Heart right ventricle (tissue), 16 donors: ENCODE measurements around the gene DNHD1. TPM values are rescaled to one million over a fixed set of nuclear protein-coding genes. Genes with fewer than 3 reads are reported as not detected.

ENCODE experiments used
- ATAC-seq, 8 donors: fragments of 200-7000 bp; cut with Tn5 transposase; one replicate each; pipeline ENCODE4 v1.9.1; 2020; ENCODE audit warnings: mild to moderate bottlenecking in 8 of 8, moderate library complexity in 8 of 8, moderate number of reproducible peaks in 1 of 8
- DNase-seq, 2 donors: peaks; one replicate each; pipeline ENCODE4 v3.0.0-alpha.2; 2020
- H3K27ac ChIP-seq, 10 donors: fragments of 200-600 bp; sonication (generic) in 2 of 10; one replicate each; pipeline versions ENCODE4 v1.5.0 to v1.8.0; 2020 to 2022; ENCODE audit warnings: mild to moderate bottlenecking in 3 of 10
- H3K27me3 ChIP-seq, 7 donors: fragments of 200-600 bp; one replicate each; pipeline ENCODE4 v1.8.0; 2021 to 2022; ENCODE audit warnings: mild to moderate bottlenecking in 2 of 7
- H3K36me3 ChIP-seq, 9 donors: fragments of 200-600 bp; sonication (generic) in 1 of 9; one replicate each; pipeline versions ENCODE4 v1.5.0 to v1.8.0; 2020 to 2022; ENCODE audit warnings: mild to moderate bottlenecking in 2 of 9
- H3K4me1 ChIP-seq, 9 donors: fragments of 200-600 bp; sonication (generic) in 1 of 9; one replicate each; pipeline versions ENCODE4 v1.5.0 to v1.8.0; 2020 to 2022; ENCODE audit warnings: mild to moderate bottlenecking in 4 of 9
- H3K4me3 ChIP-seq, 10 donors: fragments of 200-600 bp; sonication (generic) in 2 of 10; one replicate each; pipeline versions ENCODE4 v1.5.0 to v1.8.0; 2020 to 2022; ENCODE audit warnings: mild to moderate bottlenecking in 7 of 10, moderate library complexity in 2 of 10
- H3K9me3 ChIP-seq, 11 donors: fragments of 200-600 bp in 10 of 11; sonication (generic) in 2 of 11; one replicate each; pipeline versions ENCODE4 v1.5.0 to v1.8.0; 2013 to 2022; ENCODE audit warnings: mild to moderate bottlenecking in 2 of 11, control low read depth in 1 of 11, moderate library complexity in 1 of 11
- WGBS, 2 donors: extraction: QIAGEN DNeasy Blood & Tissue Kit; methylation state at CpG; one replicate each; pipeline ENCODE4 v1.1.7; 2013; ENCODE audit warnings: inconsistent platforms in 1 of 2; 5-methylcytosine and 5-hydroxymethylcytosine counted together
- intact Hi-C, 10 donors: fragments of 100-400 bp; cut with DNase I; formaldehyde crosslinking; loops; one replicate each; pipeline versions ENCODE4 v1.11.1 to v1.14.2; 2022
- polyA plus RNA-seq, 2 donors: library from polyadenylated mRNA; stranded (reverse); fragments of 200-250 nt; gene quantifications; one replicate each; pipeline ENCODE4 v1.2.3, GENCODE V29; 2013
- total RNA-seq, 10 donors: library from RNA; stranded (reverse); fragmentation: NEBNext Ultra II Directional in 3 of 10; extraction: Animal tissue kit (Norgen Biotek cat#: 25700) in 3 of 10; gene quantifications; one replicate each; pipeline versions ENCODE4 v1.2.1 to v1.2.4, GENCODE V29; 2021 to 2023
- TF ChIP-seq, protein P1 (sequence below), 9 donors: fragments of 200-600 bp; sonication (generic) in 2 of 9; IDR thresholded peaks; one replicate each; pipeline versions ENCODE4 v1.5.0 to v1.8.0; 2021 to 2022; ENCODE audit warnings: antibody characterized with exemption in 9 of 9, mild to moderate bottlenecking in 5 of 9, moderate library complexity in 1 of 9
- donor health status: Arrhythmogenic right ventricular cardiomyopathy.
- donor health status: ischemic (EF 13 %, LVEDD 7.1; RV severe dilation, severe dysfunction).
- donor health status: healthy with polysubstance abuse.
- donor health status: DM: no; HTN: yes; CAD: no.
- donor health status: DM: no; HTN: no; CAD: no.
- donor health status: ischemic (EF 25% LVEDD 6.9; RV normal size, moderate dysfunction).
- donor health status: ischemic (EF 25% LVEDD 5.7; RV mildly dilated, moderate dysfunction).
- donor health status: healthy.
- donor health status: DM: yes; HTN: yes; CAD: no.
- donor health status: Ischemic cardiomyopathy.
- donor health status: ischemic (EF 35%, LVEDD 5.7; RV mildly dilated, moderate dysfunction).
- donor health status: nonischemic (EF 11% LVEDD 7.7; RV severe dilation, severe dysfunction).
- donor health status: DM: yes; HTN: yes; CAD: no.
- donor health status: PGD.
- donor health status: ischemic (EF 29% LVEDD 5.4; RV normal size, mild dysfunction).
- donor health status: nonischemic (EF 23%, LVEDD 6.1; RV moderate dilation, normal function).

DNHD1 gene
- total and polyA plus RNA-seq, 12 donors: 1.7 to 13.8 (median 6.5) TPM

DNA sequence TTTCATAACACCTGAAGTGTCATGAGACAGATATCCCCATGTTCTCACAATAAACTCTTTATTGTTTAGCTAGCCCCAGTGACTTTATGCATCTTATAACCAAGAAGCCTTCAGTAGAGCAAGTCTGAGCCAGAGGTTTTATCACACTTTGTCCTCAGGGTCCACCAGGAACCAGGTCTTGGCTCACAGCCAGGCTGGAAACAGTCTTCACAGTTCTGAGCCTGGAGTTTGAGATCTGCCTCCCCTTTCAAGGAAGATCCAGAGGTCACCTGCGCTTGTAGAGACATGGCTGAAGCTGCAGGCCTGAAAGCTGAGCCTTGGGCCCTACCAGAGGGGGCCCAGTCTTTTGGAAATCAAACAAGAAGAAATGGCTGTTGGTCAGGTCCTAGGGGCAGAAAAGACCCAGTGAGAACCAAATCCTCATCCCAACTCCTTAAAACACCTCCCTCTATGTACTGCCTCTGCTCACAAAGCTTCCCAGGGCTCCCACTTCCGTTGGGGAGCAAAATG is 102.9 kb downstream of the DNHD1 start:
- intact Hi-C loops: loop anchor here in 6 of 10 donors (5.0 to 10.0 kb wide), 7 partner anchors 53 to 118 kb away; partner anchors contain the start of genes ARFIP2 (in 2 of the 6), TIMM10B (in 2 of the 6) and MRPL17 (in 1 of the 6)
- WGBS, 2 donors: 85 to 92% methylated on average over 2 of the region's 2 CpGs

DNA sequence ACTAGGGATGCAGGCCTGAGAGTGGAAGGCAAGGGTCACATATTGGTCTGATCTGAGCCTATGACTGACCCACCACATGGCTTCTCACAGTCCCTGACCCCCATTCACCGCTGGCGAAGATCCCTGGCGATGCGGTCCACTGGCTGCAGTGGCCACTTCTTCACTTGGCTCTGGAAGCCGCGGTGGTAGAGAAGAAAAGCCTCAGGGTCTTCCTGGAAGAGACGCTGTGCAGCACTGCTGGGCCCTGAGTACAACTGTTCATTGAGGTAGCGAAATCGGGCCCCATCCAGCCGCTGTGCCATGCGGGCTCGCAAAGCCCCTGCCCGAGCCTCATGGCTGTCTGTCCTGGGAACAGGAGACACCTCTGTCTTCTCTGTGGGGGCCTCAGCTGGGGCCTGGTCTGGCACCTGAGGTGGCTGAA is 104.0 kb downstream of the DNHD1 start:
- TF ChIP-seq, protein P1, sequence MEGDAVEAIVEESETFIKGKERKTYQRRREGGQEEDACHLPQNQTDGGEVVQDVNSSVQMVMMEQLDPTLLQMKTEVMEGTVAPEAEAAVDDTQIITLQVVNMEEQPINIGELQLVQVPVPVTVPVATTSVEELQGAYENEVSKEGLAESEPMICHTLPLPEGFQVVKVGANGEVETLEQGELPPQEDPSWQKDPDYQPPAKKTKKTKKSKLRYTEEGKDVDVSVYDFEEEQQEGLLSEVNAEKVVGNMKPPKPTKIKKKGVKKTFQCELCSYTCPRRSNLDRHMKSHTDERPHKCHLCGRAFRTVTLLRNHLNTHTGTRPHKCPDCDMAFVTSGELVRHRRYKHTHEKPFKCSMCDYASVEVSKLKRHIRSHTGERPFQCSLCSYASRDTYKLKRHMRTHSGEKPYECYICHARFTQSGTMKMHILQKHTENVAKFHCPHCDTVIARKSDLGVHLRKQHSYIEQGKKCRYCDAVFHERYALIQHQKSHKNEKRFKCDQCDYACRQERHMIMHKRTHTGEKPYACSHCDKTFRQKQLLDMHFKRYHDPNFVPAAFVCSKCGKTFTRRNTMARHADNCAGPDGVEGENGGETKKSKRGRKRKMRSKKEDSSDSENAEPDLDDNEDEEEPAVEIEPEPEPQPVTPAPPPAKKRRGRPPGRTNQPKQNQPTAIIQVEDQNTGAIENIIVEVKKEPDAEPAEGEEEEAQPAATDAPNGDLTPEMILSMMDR (IDR thresholded peaks at IDR 0.05): no peak
- Histone ChIP-seq H3K4me3 (no peak overlapping the region), H3K9me3 (no peaks in the 10 kb centered on the region), H3K27me3 (no peaks in the 10 kb centered on the region), H3K4me1 (peaks cover 9 to 82% (median 65%) of the 10 kb centered on the region in 9 donors), H3K27ac (peak overlapping the region in 1 of 10 donors; percentile 12), H3K36me3 (peaks cover 0 to 63% (median 23%) of the 10 kb centered on the region in 9 donors)
- intact Hi-C loops: loop anchor here in 5 of 10 donors (5.0 to 10.0 kb wide), 7 partner anchors 54 to 119 kb away; partner anchors contain the start of genes ARFIP2 (in 2 of the 5), TIMM10B (in 2 of the 5) and MRPL17 (in 1 of the 5)
- no peak for ATAC-seq
- peak in 1 of 2 donors; percentile 1 for DNase-seq
- 96 to 98% methylated on average over 13 of the region's 13 CpGs for WGBS, 2 donors

More for the DNA sequence above, 102.9 kb downstream of the DNHD1 start:
- no peak for ATAC-seq
- Histone ChIP-seq H3K27ac (no peak overlapping the region), H3K4me1 (peaks cover 9 to 82% (median 65%) of the 10 kb centered on the region in 9 donors), H3K27me3 (no peaks in the 10 kb centered on the region), H3K9me3 (no peaks in the 10 kb centered on the region), H3K36me3 (peaks cover 0 to 69% (median 23%) of the 10 kb centered on the region in 9 donors), H3K4me3 (no peak overlapping the region)
- DNase-seq: no peak
- TF ChIP-seq, protein P1 (IDR thresholded peaks at IDR 0.05): no peak

DNA sequence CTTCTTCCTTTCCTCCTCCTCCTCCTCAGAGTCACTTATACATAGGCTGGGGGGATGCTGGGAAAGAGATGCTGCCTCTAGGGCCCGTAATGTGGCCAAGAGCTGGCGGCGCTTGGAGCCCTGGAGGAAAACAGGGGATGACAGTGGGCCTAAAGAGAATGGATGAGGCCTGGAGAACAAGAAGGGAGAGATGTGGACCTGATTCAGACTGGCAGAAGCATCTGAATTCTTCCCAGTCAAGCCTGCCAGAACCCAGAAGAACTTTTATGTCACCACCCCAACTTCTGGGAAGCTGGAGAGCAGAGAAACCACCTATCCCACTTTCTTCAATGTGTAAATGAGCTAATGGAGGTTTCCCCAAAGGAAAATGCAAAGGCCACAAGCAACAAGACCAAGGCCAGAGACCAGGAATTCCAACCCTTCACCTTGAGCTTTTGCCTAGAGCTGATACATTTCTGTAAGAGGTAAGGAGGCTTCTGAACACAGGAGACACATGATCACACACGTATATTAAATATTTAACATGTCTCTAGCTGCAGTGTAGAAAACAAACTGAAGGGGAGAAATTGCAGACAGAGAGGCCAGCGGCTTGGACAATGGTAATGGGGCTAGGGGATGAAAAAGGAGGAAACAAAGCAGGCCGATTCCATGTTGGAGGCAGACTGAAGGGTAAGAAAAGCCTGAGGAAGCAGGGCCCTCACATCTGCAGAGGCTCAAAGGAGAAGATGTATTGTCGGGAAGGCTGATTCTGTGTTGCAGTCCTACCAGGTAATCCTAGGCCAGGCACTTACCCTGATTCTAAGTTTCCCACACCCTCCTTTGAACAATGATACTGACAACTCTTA is 105.2 kb downstream of the DNHD1 start:
- H3K27ac ChIP-seq: peak overlapping the region in 9 of 10 donors; percentile 93 to 99 (median 98)
- intact Hi-C loops: loop anchor here in 6 of 10 donors (1.0 to 10.0 kb wide), 9 partner anchors 29 to 120 kb away; partner anchors contain the start of genes MRPL17 (in 3 of the 6), ARFIP2 (in 2 of the 6) and TIMM10B (in 2 of the 6)

More for the DNA sequence above, 105.2 kb downstream of the DNHD1 start:
- no peak for ATAC-seq
- Histone ChIP-seq H3K27me3 (no peaks in the 10 kb centered on the region), H3K4me1 (peaks cover 9 to 80% (median 62%) of the 10 kb centered on the region in 9 donors), H3K4me3 (peak overlapping the region; percentile 63 to 97 (median 82)), H3K36me3 (peaks cover 0 to 51% (median 23%) of the 10 kb centered on the region in 9 donors), H3K9me3 (no peaks in the 10 kb centered on the region)
- DNase-seq: peak in 1 of 2 donors; percentile 2
- TF ChIP-seq, protein P1 (IDR thresholded peaks at IDR 0.05): no peak
- WGBS, 2 donors: 53 to 54% methylated on average over 7 of the region's 7 CpGs
